ENCODE measurements around the gene NUDT19. TPM values are rescaled to one million over a fixed set of nuclear protein-coding genes. Genes with fewer than 3 reads are reported as not detected.

The NUDT19 gene
- polyA plus RNA-seq, 3 donors: 3.8 to 5.6 (median 4.6) TPM

DNA sequence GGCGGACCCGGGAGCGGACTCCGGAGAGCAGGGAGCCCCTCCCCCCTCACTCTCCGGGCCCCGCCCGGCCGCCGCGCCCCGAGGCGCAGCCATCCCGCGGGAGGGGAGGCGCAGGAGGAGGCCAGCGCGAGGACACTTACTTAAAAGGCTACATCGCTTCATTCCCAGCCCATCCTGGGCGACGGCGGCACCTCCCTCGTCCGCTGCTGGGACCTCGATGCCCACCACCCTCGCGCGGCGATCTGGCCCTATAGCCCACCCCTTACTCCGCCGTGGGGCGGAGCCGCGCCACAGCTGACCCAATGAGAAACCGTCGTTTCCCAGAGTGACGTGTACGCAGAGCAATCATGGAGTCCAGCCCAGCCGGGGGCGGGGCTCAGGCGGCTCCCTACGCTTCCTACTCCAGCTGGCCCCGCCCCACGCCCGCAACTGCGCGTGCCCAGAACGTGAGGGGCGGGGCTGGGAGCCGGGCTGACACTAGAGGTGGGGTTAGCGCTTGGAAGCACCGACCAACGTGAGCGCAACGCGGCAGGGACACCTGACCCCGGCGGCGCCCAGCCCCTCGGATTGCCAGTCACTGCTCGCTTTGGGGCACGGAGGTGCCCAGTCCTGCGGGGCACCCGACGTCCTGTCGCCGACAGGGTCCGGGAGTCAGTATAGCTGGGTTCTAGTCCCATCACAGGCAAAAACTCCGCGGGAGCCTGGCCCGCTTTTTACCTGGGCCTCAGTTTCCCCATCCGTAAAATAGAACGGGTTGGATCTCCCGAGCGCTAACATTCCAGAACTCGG is 16.5 kb upstream of the NUDT19 start, which contains the start of gene ANKRD27:
TSS of gene ANKRD27 (minus strand) at position 250 of the 789 bp plus-strand sequence. CDS start 16,165 bp downstream, outside the sequence.
- DNase-seq: peak; percentile 97 to 100 (median 98)
- intact Hi-C loops (cut with micrococcal nuclease): loop anchor here (2.0 to 10.0 kb wide), 2 partner anchors 16 to 270 kb away; partner anchors contain the start of genes DPY19L3 (in 2 of the 2) and NUDT19 (in 1 of the 2)
- Mint-ChIP-seq H3K27me3 (ENCODE audit: low read depth in 3 of 3) (peaks cover 33 to 43% (median 35%) of the 10 kb centered on the region in 3 donors), H3K4me3 (peak within 1 kb of the TSS; percentile 91 to 97), H3K36me3 (peaks cover 7 to 12% of the 10 kb centered on the region in 2 donors), H3K27ac (peak within 1 kb of the TSS in 5 of 7 donors; percentile 6 to 80 (median 71)), H3K9me3 (peaks cover 0 to 9% (median 0%) of the 10 kb centered on the region in 7 donors), H3K4me1 (peaks cover 44% of the 10 kb centered on the region)
- Histone ChIP-seq H3K9ac (ENCODE audit: insufficient read depth, low read length, poor library complexity, severe bottlenecking) (peak within 1 kb of the TSS; percentile 75), H4K20me1 (ENCODE audit: insufficient read depth, low read length) (peaks cover 42% of the 10 kb centered on the region), H3K36me3 (replicated peaks in 1 of 2; ENCODE audit: control insufficient read depth in 1 of 2, insufficient read depth in 2 of 2, low read length in 2 of 2) (no peaks in the 10 kb centered on the region), H3K27ac (ENCODE audit: low read depth in 1 of 2, low read length in 2 of 2) (peak within 1 kb of the TSS; percentile 50 to 82), H3K79me2 (ENCODE audit: insufficient read depth, low read length) (peaks cover 46% of the 10 kb centered on the region), H3K27me3 (ENCODE audit: control insufficient read depth in 2 of 2, insufficient read depth in 2 of 2, low read length in 2 of 2) (peaks cover 21 to 29% of the 10 kb centered on the region in 2 donors), H3K4me3 (replicated peaks in 1 of 3; ENCODE audit: low read depth in 2 of 3, low read length in 3 of 3) (peak within 1 kb of the TSS; percentile 76 to 95 (median 87)), H3K4me2 (replicated peaks; ENCODE audit: extremely low read depth, low read length, poor library complexity, severe bottlenecking) (peak within 1 kb of the TSS; percentile 94), H3K4me1 (ENCODE audit: control insufficient read depth in 1 of 2, insufficient read depth in 2 of 2, low read length in 2 of 2) (peaks cover 39 to 53% of the 10 kb centered on the region in 2 donors), H3K9me3 (replicated peaks in 1 of 2; ENCODE audit: control insufficient read depth in 1 of 2, insufficient read depth in 1 of 2, low read length in 2 of 2) (peaks cover 0 to 6% of the 10 kb centered on the region in 2 donors), H2AFZ (ENCODE audit: insufficient read depth, low read depth, low read length, poor library complexity, severe bottlenecking) (peak within 1 kb of the TSS; percentile 94)
- 0% methylated on average over 67 of the region's 75 CpGs for WGBS (ENCODE audit: insufficient coverage)
- TF ChIP-seq, protein P1, sequence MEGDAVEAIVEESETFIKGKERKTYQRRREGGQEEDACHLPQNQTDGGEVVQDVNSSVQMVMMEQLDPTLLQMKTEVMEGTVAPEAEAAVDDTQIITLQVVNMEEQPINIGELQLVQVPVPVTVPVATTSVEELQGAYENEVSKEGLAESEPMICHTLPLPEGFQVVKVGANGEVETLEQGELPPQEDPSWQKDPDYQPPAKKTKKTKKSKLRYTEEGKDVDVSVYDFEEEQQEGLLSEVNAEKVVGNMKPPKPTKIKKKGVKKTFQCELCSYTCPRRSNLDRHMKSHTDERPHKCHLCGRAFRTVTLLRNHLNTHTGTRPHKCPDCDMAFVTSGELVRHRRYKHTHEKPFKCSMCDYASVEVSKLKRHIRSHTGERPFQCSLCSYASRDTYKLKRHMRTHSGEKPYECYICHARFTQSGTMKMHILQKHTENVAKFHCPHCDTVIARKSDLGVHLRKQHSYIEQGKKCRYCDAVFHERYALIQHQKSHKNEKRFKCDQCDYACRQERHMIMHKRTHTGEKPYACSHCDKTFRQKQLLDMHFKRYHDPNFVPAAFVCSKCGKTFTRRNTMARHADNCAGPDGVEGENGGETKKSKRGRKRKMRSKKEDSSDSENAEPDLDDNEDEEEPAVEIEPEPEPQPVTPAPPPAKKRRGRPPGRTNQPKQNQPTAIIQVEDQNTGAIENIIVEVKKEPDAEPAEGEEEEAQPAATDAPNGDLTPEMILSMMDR (IDR thresholded peaks at IDR 0.05): no peak

DNA sequence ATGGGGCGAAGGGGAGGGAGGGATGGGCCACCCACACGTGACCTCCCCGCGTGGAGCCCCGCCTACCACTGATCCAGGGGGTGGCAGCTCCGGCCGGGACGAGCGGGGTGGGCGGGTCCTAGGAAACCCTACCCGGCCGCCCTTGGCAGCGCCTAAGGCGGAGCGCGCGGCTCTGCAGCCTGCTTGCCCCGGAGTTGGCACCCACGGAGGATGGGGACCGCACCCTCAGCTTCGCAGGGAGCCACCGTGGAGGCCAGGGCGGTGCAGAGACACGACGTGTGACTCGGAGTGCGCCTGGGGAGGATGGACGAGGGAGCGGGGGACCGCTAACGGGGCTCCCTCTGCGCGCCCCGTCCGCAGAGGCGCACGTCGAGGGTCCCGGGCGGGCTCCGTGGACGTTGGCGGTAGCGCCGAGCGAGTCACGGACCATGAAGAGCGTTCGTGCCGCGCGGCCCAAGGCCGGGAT is 15.9 kb upstream of the NUDT19 start, which contains the start of gene RGS9BP:
TSS of gene RGS9BP (plus strand) at position 129 of the 466 bp plus-strand sequence. CDS start 416 bp downstream, outside the sequence.
- H3K27me3 ChIP-seq (ENCODE audit: control insufficient read depth in 2 of 2, insufficient read depth in 2 of 2, low read length in 2 of 2): peaks cover 21 to 29% of the 10 kb centered on the region in 2 donors
- peak within 1 kb of the TSS in 5 of 7 donors; percentile 6 to 80 (median 53) for H3K27ac Mint-ChIP-seq
- no peaks in the 10 kb centered on the region for H3K36me3 ChIP-seq (replicated peaks in 1 of 2; ENCODE audit: control insufficient read depth in 1 of 2, insufficient read depth in 2 of 2, low read length in 2 of 2)
- H3K4me1 Mint-ChIP-seq: peaks cover 42% of the 10 kb centered on the region
- DNase-seq: peak; percentile 52 to 59 (median 57)
- intact Hi-C loops (cut with micrococcal nuclease): loop anchor here (2.0 to 10.0 kb wide), 2 partner anchors 15 to 271 kb away; partner anchors contain the start of genes DPY19L3 (in 2 of the 2) and NUDT19 (in 1 of the 2)
- 4% methylated on average over 53 of the region's 53 CpGs for WGBS (ENCODE audit: insufficient coverage)
- TF ChIP-seq, protein P1 (IDR thresholded peaks at IDR 0.05): no peak
- H3K4me1 ChIP-seq (ENCODE audit: control insufficient read depth in 1 of 2, insufficient read depth in 2 of 2, low read length in 2 of 2): peaks cover 38 to 53% of the 10 kb centered on the region in 2 donors
- peaks cover 41% of the 10 kb centered on the region for H3K79me2 ChIP-seq (ENCODE audit: insufficient read depth, low read length)
- peaks cover 0 to 6% of the 10 kb centered on the region in 2 donors for H3K9me3 ChIP-seq (replicated peaks in 1 of 2; ENCODE audit: control insufficient read depth in 1 of 2, insufficient read depth in 1 of 2, low read length in 2 of 2)
- peak within 1 kb of the TSS; percentile 79 to 86 for H3K4me3 Mint-ChIP-seq
- H3K9ac ChIP-seq (ENCODE audit: insufficient read depth, low read length, poor library complexity, severe bottlenecking): peak within 1 kb of the TSS; percentile 75
- H3K27me3 Mint-ChIP-seq (ENCODE audit: low read depth in 3 of 3): peaks cover 33 to 45% (median 37%) of the 10 kb centered on the region in 3 donors
- H3K4me2 ChIP-seq (replicated peaks; ENCODE audit: extremely low read depth, low read length, poor library complexity, severe bottlenecking): peak within 1 kb of the TSS; percentile 94
- peak within 1 kb of the TSS; percentile 76 to 95 (median 87) for H3K4me3 ChIP-seq (replicated peaks in 1 of 3; ENCODE audit: low read depth in 2 of 3, low read length in 3 of 3)
- peaks cover 0 to 9% (median 0%) of the 10 kb centered on the region in 7 donors for H3K9me3 Mint-ChIP-seq
- peak within 1 kb of the TSS; percentile 50 to 82 for H3K27ac ChIP-seq (ENCODE audit: low read depth in 1 of 2, low read length in 2 of 2)
- peaks cover 37% of the 10 kb centered on the region for H4K20me1 ChIP-seq (ENCODE audit: insufficient read depth, low read length)
- peaks cover 5 to 10% of the 10 kb centered on the region in 2 donors for H3K36me3 Mint-ChIP-seq
- peak within 1 kb of the TSS; percentile 94 for H2AFZ ChIP-seq (ENCODE audit: insufficient read depth, low read depth, low read length, poor library complexity, severe bottlenecking)
